H1 (cell line): ENCODE measurements around the gene ATP6V0A1. TPM values are rescaled to one million over a fixed set of nuclear protein-coding genes. Genes with fewer than 3 reads are reported as not detected.

Experiments used
- CHD1 ChIP-seq: IDR thresholded peaks from 2 replicates; pipeline ENCODE4 v1.6.1; 2012; ENCODE audit warnings: low read depth, low read length, improper control_type of control experiment
- CTBP2 ChIP-seq: IDR thresholded peaks from 2 replicates; pipeline ENCODE4 v1.7.0; 2011; ENCODE audit warnings: borderline replicate concordance, mild to moderate bottlenecking, moderate library complexity, mixed read lengths, low read length; ENCODE audit not compliant: insufficient read depth, insufficient read length
- EP300 ChIP-seq, 2 experiments: IDR thresholded peaks; 1 replicate in 1 of 2; 2 replicates in 1 of 2; pipeline ENCODE4 v1.6.1; 2011 to 2012; ENCODE audit warnings: low read depth in 2 of 2, low read length in 2 of 2, mild to moderate bottlenecking in 2 of 2, borderline replicate concordance in 1 of 2, inconsistent platforms in 1 of 2, moderate library complexity in 1 of 2
- EZH2 ChIP-seq: fragments of 200-600 bp; sonication (generic); IDR thresholded peaks from 2 replicates; pipeline ENCODE4 v1.7.1; 2012; ENCODE audit warnings: low read depth, mild to moderate bottlenecking, moderate library complexity, low read length, inconsistent platforms; ENCODE audit not compliant: severe bottlenecking
- JUN ChIP-seq: IDR thresholded peaks from 2 replicates; pipeline ENCODE4 v1.6.1; 2011; ENCODE audit warnings: low read depth, mild to moderate bottlenecking, improper control_type of control experiment, low read length
- RNF2 ChIP-seq: fragments of 200-900, 300-1000 bp; sonication (generic); IDR thresholded peaks from 2 replicates; pipeline ENCODE4 v1.7.1; 2016; ENCODE audit warnings: borderline replicate concordance, low read depth, mild to moderate bottlenecking, antibody characterized with exemption, low read length; ENCODE audit not compliant: poor library complexity, severe bottlenecking; ENCODE audit errors: missing control alignments
- SP1 ChIP-seq: IDR thresholded peaks from 2 replicates; pipeline ENCODE4 v1.6.1; 2011; ENCODE audit warnings: low read depth, low read length
- polyA plus RNA-seq, 7 experiments: library from polyadenylated mRNA; depleted of rRNA in 3 of 7; stranded (reverse) in 5 of 7; unstranded in 2 of 7; fragments of >200 nt in 5 of 7; fragments of 200-250 nt in 2 of 7; gene quantifications; 1 replicate in 5 of 7; 2 replicates in 1 of 7; 4 replicates in 1 of 7; pipeline versions ENCODE4 v1.2.1 to v1.2.3, GENCODE V29; 2011 to 2013; ENCODE audit warnings: missing spikeins in 2 of 7, mixed read lengths in 2 of 7
- total RNA-seq: library from RNA; stranded (reverse); fragmentation: NEBNext Ultra II Directional; extraction: Animal tissue kit (Norgen Biotek cat#: 25700); gene quantifications from 2 replicates; pipeline ENCODE4 v1.2.1, GENCODE V29; 2021

Gene ATP6V0A1
- total and polyA plus RNA-seq, 2 of the 8 experiments (the other 6 are each of a cell fraction or from before 2014, with no cell fraction given): 55.3 to 63.4 TPM

- no peak for TF ChIP-seq CTBP2
- TF ChIP-seq CHD1: no peak
- TF ChIP-seq RNF2: no peak
- no peak for TF ChIP-seq EP300 (IDR thresholded peaks at IDR 0.05; ENCODE audit: borderline replicate concordance in 1 of 2, low read depth in 2 of 2, low read length in 2 of 2)
- TF ChIP-seq EZH2: no peak
- TF ChIP-seq SP1: no peak
- no peak for TF ChIP-seq JUN
Measured at GRCh38 chr17:42527932-42528331, 69.3 kb downstream of the ATP6V0A1 start (continued).
